Measurements from ENCODE around the gene TNFAIP6.

Gene TNFAIP6

GRCh38 chr2:151422917-151423439 is 65.6 kb downstream of the TNFAIP6 start:
- no peak for DNase-seq

DNA sequence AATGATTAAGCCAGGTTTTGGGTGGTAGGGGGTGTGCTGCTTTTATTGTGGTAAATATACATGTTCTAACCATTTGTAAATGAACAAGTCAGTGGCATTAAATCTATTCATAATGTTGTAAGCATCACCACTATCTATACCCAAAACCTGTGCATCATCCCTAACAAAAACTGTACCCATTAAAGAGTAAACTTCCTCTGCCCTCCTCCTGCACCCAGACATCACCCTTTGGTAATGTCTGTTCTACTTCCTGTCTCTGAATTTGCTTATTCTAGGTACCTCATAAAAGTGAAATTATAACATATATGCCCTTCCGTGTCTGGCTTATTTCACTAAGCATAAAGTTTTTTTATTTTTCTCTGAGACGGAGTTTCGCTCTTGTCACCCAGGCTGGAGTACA is 66.4 kb downstream of the TNFAIP6 start:
- DNase-seq: no peak

Measured in bone marrow (tissue), 2 donors.